C1 segment of cervical spinal cord (tissue), 14 donors: ENCODE results near the gene VMO1.

Experiments
- DNase-seq, 14 donors: peaks; one replicate each; lab custom pipeline; 2025; lab: John Stamatoyannopoulos, UW

Gene VMO1

GRCh38 chr17:4764595-4764994 lies 21.6 kb downstream of the VMO1 start:
- no peak for DNase-seq

- no peak for DNase-seq
These were observed 26.4 kb downstream of the VMO1 start for GRCh38 chr17:4759776-4760236.

GRCh38 chr17:4753392-4753791 lies 32.8 kb downstream of the VMO1 start:
- no peak for DNase-seq

- DNase-seq: no peak
These were observed 34.2 kb downstream of the VMO1 start for GRCh38 chr17:4751932-4752331.

- DNase-seq: no peak
These were observed 35.6 kb downstream of the VMO1 start for GRCh38 chr17:4750606-4751005.

- no peak for DNase-seq
These were observed 37.5 kb downstream of the VMO1 start for GRCh38 chr17:4748686-4749085.

- peak in 1 of 14 donors; percentile 16 for DNase-seq
These were observed 38.3 kb downstream of the VMO1 start for GRCh38 chr17:4747847-4748246.

GRCh38 chr17:4744999-4745969 lies 40.9 kb downstream of the VMO1 start:
- DNase-seq: no peak

GRCh38 chr17:4743898-4744297 lies 42.3 kb downstream of the VMO1 start:
- no peak for DNase-seq

GRCh38 chr17:4743216-4743615 lies 42.9 kb downstream of the VMO1 start:
- no peak for DNase-seq

GRCh38 chr17:4742629-4743028 lies 43.5 kb downstream of the VMO1 start:
- no peak for DNase-seq

- DNase-seq: no peak
These were observed 44.0 kb downstream of the VMO1 start for GRCh38 chr17:4742133-4742532.

- no peak for DNase-seq
These were observed 44.6 kb downstream of the VMO1 start for GRCh38 chr17:4741544-4741943.

- no peak for DNase-seq
These were observed 45.6 kb downstream of the VMO1 start for GRCh38 chr17:4740584-4740983.

GRCh38 chr17:4740025-4740351 lies 46.2 kb downstream of the VMO1 start:
- no peak for DNase-seq

- peak in 7 of 14 donors; percentile 21 to 69 (median 45) for DNase-seq
These were observed 46.8 kb downstream of the VMO1 start, which contains the start of the genes CXCL16 and ZMYND15 for GRCh38 chr17:4739122-4740024. CXCL16 (minus strand) TSS chr17:4739928; CDS start chr17:4739339, 589 bp downstream. ZMYND15 (plus strand) TSS chr17:4739833; CDS start chr17:4740549, 716 bp downstream.

GRCh38 chr17:4738136-4739121 lies 47.7 kb downstream of the VMO1 start:
- DNase-seq: no peak

GRCh38 chr17:4735876-4736651 lies 50.1 kb downstream of the VMO1 start:
- DNase-seq: peak in 6 of 14 donors; percentile 9 to 48 (median 30)
